ENCODE measurements around the gene PDLIM4.

PDLIM4 gene

DNA sequence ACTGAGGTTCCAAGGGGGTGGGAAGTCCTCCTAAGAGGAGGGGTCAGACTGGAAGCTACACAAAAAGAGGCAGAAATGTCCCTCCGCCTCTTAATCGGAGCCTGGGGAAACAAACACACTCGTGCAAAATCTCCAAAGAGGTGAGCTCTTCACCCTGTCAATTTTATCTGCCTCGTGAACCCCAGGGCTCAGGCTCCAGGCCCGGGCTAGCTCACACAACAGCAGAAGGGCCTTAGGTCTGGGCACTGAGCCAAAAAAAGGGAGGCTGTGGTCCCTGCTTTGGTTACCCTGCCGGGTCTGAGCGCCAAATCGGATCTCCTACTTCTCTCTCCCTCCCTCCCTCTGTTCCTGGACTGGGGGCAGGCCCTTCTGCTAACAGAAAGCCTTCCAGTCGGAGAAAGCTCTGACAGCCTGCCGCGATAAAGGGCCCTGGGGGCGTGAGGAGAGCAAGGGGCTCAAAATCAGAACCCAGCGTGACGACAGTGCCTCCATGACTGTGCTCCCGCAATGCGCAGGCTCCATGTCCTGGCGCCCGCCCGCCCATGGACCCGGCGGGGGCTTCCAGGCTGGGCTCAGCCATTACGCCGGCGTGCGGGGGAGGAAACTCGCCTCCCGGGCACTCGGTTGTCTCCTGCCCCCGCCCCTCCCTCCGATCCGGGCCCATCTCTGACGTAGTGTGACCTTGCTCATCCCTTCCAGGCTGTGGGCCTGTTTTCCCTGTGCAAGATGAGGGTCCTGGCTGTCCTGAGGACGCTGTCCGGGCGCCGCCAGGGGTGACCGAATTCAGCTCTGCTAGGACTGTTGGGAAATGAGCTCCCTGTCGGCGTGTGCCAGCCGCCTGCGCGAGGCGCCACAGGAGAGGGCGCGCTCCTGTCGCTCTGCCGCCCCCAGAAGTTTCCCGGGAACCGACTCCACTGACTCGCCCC, 35.8 kb downstream of the PDLIM4 start:
- peak; percentile 8 for DNase-seq

DNA sequence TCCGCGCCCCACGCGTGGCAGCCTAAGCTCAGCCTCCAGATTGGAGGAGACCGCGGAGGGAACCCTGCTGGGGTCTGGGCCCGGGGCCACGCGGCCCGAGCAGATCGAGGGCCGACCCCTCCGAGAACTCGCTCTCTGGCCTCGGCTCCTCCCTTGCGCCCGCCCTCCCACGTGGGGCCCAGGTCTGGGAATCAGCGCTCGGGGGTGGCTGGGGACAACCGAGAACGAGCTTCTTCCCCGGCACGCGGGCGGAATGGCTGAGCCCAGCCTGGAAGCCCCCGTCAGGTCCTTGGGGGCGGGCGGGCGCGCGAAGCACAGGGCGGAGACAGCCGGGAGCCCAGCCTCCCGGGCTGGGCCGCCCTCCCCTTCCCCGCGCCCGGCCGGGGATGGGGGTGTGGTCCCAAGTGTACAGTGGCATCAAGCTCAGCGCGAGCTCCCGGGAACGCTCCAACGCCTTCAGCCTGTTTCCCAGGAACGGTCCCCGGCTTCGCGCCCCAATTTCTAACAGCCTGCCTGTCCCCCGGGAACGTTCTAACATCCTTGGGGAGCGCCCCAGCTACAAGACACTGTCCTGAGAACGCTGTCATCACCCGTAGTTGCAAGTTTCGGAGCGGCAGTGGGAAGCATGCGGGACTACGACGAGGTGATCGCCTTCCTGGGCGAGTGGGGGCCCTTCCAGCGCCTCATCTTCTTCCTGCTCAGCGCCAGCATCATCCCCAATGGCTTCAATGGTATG, 36.7 kb downstream of the PDLIM4 start, which contains the start of gene SLC22A4:
Gene SLC22A4, plus strand, starts transcription at position 403 of the 736 bp plus-strand sequence. Its CDS starts 223 bp downstream, at position 626.
- peak; percentile 76 for DNase-seq

DNA sequence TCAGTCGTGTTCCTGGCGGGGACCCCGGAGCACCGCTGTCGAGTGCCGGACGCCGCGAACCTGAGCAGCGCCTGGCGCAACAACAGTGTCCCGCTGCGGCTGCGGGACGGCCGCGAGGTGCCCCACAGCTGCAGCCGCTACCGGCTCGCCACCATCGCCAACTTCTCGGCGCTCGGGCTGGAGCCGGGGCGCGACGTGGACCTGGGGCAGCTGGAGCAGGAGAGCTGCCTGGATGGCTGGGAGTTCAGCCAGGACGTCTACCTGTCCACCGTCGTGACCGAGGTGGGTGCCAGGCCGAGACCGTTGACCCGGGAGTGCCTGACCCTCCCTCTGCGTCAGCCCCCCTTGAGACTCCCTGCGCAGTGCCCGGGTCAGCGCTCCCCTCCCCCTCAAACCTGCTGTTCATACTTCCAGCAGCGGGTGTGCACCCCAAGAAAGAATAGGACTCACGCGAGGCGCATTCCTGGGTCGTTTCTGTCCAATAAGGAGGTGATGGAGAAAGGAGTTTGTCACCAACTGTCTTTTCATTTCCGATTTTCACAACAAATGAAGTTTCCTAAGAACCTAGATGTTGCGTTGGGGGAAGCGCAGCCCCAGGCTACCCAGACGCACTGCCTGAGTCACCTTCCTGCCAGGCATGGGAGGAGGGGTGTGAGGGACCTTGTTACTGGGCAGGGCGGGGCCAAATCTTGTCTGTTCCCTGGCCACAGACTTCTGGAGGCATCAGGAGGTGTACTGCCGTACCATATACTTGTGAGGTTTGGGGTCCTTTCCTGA, 37.4 kb downstream of the PDLIM4 start:
- DNase-seq, result peak; percentile 96

DNA sequence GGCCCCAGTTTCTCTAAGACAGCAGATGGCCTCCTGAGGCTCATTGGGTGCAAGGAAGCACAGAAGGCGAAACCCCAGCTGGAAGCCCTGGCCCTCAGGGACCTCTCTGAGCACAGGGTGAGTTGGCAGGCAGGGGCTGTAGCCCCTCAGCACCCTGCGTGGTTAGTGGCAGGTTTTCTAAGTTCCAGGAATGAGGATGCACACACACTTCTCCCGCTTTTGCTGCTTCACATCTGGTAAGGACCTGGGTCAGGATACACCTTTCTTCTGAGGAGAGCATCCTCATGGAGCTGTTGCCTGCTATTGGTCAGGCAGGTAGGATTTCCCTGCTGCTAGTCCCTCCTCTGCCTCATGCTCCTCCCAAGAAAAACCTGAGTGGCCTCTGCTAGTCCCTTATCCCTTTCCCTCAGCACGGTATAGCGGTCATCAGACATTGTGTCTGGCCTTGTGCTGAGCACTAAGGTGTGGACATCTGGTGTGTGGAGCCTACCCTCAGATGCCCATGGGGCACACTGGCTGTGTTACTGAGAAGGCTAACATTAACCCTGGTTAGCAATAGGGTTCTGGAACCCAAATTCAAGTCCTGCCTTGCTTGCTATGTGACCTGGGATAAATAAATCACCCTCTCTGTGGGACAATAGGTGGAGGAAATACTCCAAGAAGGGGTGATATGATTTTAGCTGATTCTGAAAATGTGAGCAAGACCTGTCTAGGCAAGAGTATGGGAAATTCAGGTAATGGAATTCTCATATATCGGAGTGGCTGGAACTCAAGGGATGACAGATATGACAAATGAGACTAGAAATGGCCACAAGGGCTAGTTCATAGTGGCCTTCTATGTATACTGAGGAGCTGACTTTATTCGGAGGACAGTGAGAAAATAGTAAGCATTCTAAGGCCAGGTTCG, 38.3 kb downstream of the PDLIM4 start:
- no peak for DNase-seq

DNA sequence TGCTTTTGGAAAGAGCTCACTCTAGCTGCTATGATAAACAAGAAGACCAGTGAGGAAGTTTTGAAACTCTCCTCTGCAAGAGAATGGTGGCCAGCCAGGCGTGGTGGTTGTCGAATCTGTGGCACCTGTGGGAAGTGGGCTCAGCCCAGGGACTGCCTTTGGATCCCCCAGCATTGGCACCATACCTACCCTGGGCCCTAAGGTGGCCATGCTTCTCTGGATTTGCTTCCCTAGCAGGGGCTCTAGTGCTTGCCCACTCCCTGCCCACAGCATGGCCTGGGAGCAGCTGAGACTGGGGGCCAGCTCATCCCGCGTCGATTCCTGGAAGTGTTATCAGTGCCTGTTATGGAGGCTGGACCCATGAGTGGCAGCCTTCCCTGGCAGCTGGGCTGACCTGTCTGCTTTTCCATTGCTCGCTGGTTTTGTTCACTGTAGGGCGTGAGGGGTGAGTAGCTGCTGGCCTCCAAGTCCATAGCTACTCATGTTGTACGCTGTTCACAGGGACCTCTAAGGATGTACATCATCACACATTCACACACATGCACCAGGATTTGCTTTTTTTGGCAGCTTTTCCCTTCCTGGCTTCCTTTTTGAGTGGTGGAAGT, 39.0 kb downstream of the PDLIM4 start:
- no peak for DNase-seq

DNA sequence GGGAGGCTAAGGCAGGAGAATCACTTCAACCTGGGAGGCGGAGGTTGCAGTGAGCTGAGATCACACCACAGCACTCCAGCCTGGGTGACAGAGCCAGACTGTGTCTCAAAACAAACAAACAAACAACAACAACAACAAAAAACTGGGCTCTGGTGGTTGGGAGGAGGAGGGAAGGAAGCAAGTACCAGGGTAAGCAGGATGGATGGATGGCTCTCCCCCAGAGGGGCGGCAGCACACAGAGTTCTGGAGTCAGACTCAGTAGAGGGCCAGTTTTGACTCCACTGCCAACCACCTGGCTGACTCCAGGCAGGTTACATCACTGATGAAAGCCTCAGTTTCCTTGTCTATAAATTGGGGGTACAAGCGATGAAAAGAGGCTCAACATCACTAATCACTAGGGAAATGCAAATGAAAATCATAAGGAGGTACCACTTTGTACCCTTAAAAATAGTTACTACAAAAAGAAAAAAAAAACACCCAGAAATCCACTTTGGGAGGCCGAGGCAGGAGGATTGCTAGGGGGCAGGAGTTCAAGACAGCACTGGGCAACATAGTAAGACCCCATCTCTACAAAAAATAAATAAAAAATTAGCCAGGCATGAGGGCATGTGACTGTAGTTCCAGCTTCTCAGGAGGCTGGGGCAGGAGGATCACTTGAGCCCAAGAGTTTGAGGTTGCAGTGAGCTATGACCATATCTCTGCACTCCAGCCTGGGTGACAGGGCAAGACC, 39.9 kb downstream of the PDLIM4 start:
- DNase-seq, result no peak

DNA sequence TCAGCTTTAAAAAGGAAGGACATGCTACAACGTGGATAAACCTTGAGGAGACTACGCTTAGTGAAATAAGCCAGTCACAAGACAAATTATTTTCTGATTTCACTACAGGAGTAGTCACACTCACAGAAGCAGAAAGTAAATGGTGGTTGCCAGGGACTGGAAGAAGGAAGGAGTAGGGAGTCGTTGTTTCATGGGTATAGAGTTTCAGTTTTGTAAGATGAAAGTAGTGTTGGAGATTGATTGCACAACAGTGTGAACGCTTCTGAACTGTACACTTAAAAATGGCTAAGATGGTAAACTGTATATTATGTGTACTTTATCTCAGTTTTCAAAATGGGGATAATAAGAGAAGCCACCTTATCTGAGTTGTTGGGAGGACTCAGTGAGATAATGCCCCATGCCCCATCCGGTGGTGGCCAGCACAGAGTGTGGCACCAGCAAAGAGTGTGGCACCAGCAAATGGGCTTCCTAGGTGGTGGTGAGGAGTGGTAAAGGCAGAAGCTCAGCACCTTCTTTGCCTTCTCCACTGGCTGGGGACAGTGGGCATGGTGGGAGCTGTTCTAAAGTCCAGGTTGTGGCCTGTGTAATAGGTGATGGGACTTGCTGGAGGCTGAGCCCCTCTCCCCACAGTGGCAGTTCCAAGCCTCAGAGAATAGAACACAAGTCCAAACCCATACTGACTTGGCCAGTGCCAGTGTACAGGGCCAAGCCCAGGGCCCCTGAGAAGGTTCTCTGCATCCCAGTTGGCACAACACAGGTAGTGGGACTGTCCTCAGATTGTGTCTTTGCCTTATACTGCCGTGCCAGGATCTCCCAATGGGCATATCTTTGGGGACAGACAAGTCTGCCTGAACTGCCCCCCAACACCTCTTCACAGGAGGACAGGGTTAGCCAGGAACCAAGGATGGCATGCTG, 41.1 kb downstream of the PDLIM4 start:
- peak; percentile 28 for DNase-seq

DNA sequence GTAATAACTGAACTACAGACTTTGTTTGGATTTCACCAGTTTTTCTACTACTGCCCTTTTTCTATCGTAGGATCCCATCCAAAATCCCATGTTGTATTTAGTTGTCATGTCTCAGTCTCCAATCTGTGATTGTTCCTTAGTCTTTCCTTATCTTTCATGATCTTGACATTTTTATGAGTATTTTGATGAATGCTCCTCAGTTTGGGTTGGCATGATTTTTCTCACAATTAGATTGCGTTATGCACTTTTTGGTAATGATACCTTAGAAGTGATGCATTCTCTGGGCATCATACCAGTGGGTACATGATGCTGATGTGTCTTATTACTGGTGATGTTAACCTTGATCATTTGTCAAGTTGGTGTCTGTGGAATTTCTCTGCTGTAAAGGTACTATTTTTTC, 42.4 kb downstream of the PDLIM4 start:
- no peak for DNase-seq

DNA sequence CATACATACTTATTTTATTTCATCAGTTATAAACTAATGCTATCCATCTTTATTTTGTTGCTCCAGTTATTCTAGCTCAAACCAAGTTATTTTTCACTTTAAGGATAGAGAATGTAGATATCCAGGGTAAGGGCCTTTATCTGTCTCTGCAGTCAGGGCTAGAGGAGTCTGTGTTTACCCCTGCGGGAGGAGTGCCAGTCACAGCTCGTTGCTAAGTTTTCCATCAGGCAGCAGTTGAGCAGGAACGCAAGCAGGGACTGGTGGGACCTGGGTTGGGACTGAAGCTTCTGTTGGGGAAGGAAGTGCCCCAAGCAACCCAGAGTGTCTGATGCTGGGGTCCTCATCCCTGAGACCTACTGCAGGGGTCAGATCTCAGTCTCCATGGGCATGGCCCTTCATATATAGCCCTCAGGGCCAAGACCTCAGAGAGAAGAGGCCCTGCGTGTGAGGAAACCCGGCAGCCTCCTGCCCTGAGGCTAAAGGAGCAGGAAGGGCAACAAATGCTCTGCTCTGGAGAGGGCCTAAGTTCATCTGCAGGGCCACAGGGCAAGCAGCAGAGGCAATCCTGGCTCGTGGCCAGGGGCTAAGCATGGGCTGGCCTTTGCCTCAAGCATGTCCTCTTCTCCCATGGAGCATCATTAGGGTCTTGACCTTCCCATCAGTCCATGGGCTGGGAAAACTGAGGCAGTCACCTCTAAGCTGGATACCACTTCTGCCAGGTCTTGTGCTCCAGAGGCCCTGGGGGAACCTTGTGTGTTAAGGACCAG, 43.3 kb downstream of the PDLIM4 start:
- DNase-seq, result no peak

DNA sequence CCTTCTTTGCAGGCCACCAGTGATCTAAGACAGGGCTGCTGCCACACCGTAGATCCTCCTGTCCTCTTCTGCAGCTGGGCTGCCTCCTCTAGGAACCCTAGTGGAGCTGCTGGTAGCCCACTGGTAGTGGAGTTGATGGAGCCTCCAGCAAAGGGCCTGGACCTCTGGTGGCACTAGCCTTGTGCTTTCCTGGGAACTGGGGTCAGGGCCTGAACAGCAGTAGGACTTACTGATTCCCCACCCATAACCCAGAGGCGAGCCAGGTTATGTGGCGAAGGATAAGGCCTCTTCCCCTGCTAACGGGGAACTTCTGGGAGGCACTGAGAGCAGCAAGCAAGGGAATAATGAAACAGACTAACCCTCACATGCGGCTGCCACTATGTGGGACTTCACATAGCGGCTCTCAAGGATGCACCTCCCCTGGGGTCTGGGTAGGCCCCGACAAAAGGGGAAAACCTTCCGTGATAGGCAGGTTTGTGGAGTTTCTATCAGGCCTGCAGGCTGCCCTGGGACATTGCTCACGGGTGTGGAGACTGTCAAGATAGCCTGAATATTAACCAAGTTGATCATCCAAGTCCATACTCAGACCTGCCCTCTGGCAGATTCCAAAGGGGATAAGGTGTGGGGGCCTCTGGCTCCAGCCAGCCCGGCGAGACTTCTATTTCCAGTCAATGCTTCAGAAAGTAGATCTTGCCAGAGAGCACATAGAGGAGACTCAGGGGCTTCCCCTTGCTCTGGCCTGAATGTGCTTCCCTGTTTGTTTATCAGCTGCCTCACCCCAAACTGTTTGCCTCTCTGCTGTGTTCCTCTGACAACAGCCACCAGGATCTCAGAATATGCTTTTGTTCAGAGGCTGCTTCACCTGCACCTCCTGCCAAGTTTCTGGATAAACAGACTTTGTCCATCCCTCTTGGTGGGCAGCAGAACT, 44.1 kb downstream of the PDLIM4 start:
- DNase-seq, result no peak

DNA sequence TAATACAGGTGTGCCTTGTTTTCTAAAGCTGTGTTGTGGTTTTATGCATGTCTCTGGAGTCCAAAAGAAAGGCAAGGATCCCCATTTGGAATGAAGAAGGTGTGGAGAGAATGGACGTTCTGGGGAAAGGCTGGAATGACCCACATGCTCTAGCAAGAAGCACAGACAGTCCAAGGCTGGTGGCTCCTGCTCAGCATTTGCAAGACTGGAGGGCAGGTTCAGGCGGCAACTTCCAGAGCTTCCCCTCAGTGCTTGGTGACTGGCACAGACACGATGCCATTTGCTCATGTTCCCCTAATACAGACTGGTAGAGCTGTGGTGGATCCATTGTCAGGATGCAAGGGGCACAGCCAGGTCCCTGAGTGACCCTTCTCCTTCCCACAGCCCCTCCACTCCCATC, 44.9 kb downstream of the PDLIM4 start:
- no peak for DNase-seq

DNA sequence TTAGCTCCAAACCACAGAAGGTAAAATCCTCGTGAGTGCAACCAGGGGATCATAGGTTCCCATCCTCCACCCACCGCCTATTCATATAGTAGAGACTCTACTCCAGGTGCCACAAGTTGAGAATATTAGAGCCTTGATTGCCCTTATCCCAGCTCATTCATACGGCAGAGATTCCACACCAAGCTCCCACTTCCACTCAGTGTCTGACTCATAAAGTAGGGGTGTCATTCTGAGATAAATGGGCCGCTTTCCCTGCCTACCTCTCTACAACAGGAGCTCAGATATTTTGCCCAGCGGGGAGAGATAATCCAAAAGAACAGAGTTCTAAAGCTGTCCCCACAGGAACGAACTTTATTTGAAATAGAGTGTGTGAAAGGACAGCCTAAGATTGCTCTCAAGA, 46.1 kb downstream of the PDLIM4 start:
- DNase-seq, result no peak

DNA sequence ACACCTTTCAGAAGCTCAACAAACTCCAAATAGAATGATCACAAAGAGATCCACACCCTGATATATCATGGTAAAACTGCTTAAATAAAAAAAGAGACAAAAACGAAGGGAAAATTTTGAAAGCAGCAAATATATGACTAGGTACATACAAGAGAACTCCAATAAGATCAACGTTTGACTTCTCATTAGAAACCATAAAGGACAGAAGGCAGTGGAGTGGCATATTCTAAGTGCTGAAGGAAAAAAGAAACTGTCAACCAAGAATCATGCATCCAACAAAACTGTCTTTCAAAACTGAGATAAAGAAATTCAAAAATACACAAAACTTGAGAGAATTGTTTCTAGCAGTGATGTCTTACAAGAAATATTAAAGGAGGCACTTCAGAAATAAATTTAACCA, 47.9 kb downstream of the PDLIM4 start:
- DNase-seq, result no peak

DNA sequence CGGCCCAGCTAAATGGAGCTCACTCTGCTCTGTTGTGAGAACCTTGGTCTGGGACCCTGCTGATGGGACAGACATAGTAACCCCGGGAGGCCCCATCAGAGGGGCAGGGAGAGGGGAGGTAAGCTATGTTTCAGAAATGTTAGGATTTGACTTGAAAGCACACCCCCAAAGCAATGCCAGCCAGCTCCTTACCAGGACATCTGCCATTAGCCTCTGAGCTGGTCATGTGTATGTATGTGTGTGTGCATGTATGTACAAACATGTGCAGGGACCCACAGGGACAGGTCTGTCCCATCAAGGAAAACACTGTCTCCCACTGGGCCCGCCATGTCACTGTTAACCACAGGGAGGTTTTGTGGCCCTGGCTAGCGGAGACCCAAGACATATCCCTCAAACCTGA, 51.2 kb downstream of the PDLIM4 start:
- no peak for DNase-seq

DNA sequence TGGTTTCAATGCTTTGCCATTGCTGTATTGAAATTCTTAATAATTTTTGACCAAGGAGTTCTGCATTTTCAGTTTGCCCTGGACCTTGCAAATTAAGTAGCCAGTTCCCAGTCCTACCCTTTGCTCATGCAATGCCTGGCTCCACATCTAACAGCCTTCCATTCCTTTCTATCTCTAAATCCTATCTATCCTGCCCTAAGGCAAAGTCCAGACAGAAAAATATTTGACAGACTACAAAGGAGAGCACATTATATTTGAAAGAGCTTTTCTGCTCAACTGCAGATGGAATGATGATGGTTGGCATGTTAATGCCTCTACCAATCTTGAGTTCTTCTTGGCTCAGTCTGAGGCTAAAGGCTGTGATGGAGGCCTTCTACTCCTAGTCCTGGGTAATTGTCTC, 52.2 kb downstream of the PDLIM4 start:
- DNase-seq, result no peak

DNA sequence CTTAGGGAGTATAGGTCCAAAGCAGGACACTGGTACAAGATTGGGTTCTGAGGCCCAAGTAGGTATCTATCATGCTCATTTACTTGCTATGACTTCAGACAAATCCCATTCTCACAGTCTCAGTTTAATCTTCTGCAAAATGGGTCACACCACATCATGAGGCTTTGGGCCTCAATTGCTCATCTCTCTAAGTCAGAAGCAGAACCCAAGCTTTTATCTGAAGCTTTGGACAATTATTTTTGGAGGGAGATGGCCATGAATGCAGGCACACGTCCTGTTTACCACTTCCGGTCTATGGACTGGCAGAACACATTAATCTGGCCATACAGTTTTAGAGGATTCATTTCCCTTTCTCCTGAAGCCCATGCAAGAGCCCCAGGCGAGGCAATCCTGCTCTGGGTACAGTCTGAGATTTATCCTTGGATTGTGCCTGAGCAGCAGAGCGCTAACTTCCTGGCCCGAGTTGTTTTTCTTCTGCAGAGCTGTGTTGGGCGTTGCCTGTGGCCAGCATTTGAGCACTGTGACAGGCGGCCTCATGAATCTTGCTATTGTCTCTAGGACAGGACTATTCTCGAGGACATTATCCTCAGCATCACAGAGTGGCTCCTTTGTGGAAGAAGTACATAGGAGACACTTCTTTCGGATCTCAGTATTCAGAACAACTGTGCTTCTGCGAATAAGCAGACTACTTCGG, 52.8 kb downstream of the PDLIM4 start:
- no peak for DNase-seq

DNA sequence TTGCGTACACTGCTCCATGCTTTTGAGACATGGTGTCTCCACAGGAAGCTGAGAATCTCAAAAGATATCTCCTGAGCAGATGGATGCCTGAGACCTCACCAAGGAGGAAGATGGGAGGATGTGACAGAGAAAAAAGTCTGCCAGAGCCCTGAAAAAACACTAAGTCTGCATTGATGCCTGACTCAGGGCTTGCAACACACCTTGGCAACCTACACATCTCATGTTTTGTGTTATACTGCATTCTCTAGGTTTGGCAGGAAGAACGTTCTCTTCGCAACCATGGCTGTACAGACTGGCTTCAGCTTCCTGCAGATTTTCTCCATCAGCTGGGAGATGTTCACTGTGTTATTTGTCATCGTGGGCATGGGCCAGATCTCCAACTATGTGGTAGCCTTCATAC, 55.9 kb downstream of the PDLIM4 start:
- no peak for DNase-seq
